ENCODE measurements around the gene CNP.

CNP gene

GRCh38 chr17:41942626-41943373, 23.8 kb upstream of the CNP start:
- no peak for DNase-seq (ENCODE audit: low read depth)

GRCh38 chr17:41943492-41943891, 23.1 kb upstream of the CNP start:
- DNase-seq (ENCODE audit: low read depth): no peak

GRCh38 chr17:41944943-41945342, 21.7 kb upstream of the CNP start:
- DNase-seq (ENCODE audit: low read depth): no peak

GRCh38 chr17:41948762-41949460, 17.7 kb upstream of the CNP start:
- DNase-seq (ENCODE audit: low read depth): no peak

GRCh38 chr17:41956522-41956921, 10.1 kb upstream of the CNP start:
- no peak for DNase-seq (ENCODE audit: low read depth)

- DNase-seq (ENCODE audit: low read depth): no peak
These were observed 9.3 kb upstream of the CNP start for GRCh38 chr17:41957031-41957868.

GRCh38 chr17:41957869-41958439, 8.6 kb upstream of the CNP start:
- no peak for DNase-seq (ENCODE audit: low read depth)

- no peak for DNase-seq (ENCODE audit: low read depth)
These were observed 7.6 kb upstream of the CNP start for GRCh38 chr17:41959030-41959335.

GRCh38 chr17:41959336-41960095, 7.1 kb upstream of the CNP start:
- DNase-seq (ENCODE audit: low read depth): no peak

- no peak for DNase-seq (ENCODE audit: low read depth)
These were observed 4.5 kb upstream of the CNP start for GRCh38 chr17:41962111-41962510.

- peak; percentile 64 for DNase-seq (ENCODE audit: low read depth)
These were observed 3.7 kb upstream of the CNP start for GRCh38 chr17:41962768-41963434.

- peak; percentile 69 for DNase-seq (ENCODE audit: low read depth)
These were observed 717 bp upstream of the CNP start for GRCh38 chr17:41965694-41966462.

GRCh38 chr17:41967141-41967920, 736 bp downstream of the CNP start:
- peak; percentile 14 for DNase-seq (ENCODE audit: low read depth)

- no peak for DNase-seq (ENCODE audit: low read depth)
These were observed 1.5 kb downstream of the CNP start for GRCh38 chr17:41967921-41968578.

GRCh38 chr17:41968676-41969075, 2.1 kb downstream of the CNP start:
- no peak for DNase-seq (ENCODE audit: low read depth)

- DNase-seq (ENCODE audit: low read depth): no peak
These were observed 4.3 kb downstream of the CNP start for GRCh38 chr17:41970901-41971331.

- no peak for DNase-seq (ENCODE audit: low read depth)
These were observed 5.3 kb downstream of the CNP start for GRCh38 chr17:41971721-41972523.

Measured in activated T-cell treated with anti-CD3 and anti-CD28 coated beads for 24 hours (primary cell).